Middle frontal gyrus (tissue), 1 donor: ENCODE results near the gene SSNA1.
A peak's percentile ranks its signal among the peaks of the same experiment; 100 is the strongest.

Experiments
- DNase-seq: peaks from one replicate; pipeline ENCODE4 v3.0.0-alpha.2; 2015; ENCODE audit warnings: low spot score; ENCODE audit errors: extremely low spot score

SSNA1 gene

GRCh38 chr9:137182836-137183235, 5.6 kb upstream of the SSNA1 start:
- DNase-seq: no peak

- DNase-seq: no peak
These were observed 4.4 kb upstream of the SSNA1 start for GRCh38 chr9:137183980-137184595.

- no peak for DNase-seq
These were observed 3.4 kb upstream of the SSNA1 start for GRCh38 chr9:137184881-137185660.

- no peak for DNase-seq
These were observed 2.6 kb upstream of the SSNA1 start for GRCh38 chr9:137185921-137186320.

- no peak for DNase-seq
These were observed 2.1 kb upstream of the SSNA1 start for GRCh38 chr9:137186385-137186784.

- no peak for DNase-seq
These were observed 1.1 kb upstream of the SSNA1 start for GRCh38 chr9:137187386-137187785.

- no peak for DNase-seq
These were observed 388 bp upstream of the SSNA1 start for GRCh38 chr9:137188086-137188489.

- no peak for DNase-seq
These were observed 1.1 kb downstream of the SSNA1 start for GRCh38 chr9:137189297-137190295.

- no peak for DNase-seq
These were observed 1.9 kb downstream of the SSNA1 start for GRCh38 chr9:137190315-137190856.

GRCh38 chr9:137191245-137191644, 2.8 kb downstream of the SSNA1 start:
- no peak for DNase-seq

GRCh38 chr9:137191691-137192447, 3.4 kb downstream of the SSNA1 start:
- peak; percentile 29 for DNase-seq

- no peak for DNase-seq
These were observed 3.9 kb downstream of the SSNA1 start for GRCh38 chr9:137192448-137192780.

- DNase-seq: no peak
These were observed 4.4 kb downstream of the SSNA1 start for GRCh38 chr9:137192859-137193258.

GRCh38 chr9:137193771-137194170, 5.3 kb downstream of the SSNA1 start:
- no peak for DNase-seq

GRCh38 chr9:137194388-137194787, 5.9 kb downstream of the SSNA1 start:
- peak; percentile 76 for DNase-seq

GRCh38 chr9:137194909-137195308, 6.4 kb downstream of the SSNA1 start:
- DNase-seq: no peak

GRCh38 chr9:137195525-137196220, 7.2 kb downstream of the SSNA1 start:
- no peak for DNase-seq

- DNase-seq: no peak
These were observed 9.8 kb downstream of the SSNA1 start for GRCh38 chr9:137198051-137198901.

- no peak for DNase-seq
These were observed 10.4 kb downstream of the SSNA1 start for GRCh38 chr9:137198902-137199283.
